Measurements from ENCODE around the gene SSBP2.

GRCh38 chr5:81363093-81363871, 387.6 kb downstream of the SSBP2 start:
- TF ChIP-seq, protein P1, sequence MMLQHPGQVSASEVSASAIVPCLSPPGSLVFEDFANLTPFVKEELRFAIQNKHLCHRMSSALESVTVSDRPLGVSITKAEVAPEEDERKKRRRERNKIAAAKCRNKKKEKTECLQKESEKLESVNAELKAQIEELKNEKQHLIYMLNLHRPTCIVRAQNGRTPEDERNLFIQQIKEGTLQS (IDR thresholded peaks at IDR 0.05; ENCODE audit: insufficient read depth, low read depth, low read length): no peak
- TF ChIP-seq MAX (IDR thresholded peaks at IDR 0.05): no peak
- TF ChIP-seq MAFK (IDR thresholded peaks at IDR 0.05; ENCODE audit: low read depth, low read length): no peak
- no peak for TF ChIP-seq POLR2A (IDR thresholded peaks at IDR 0.05; ENCODE audit: control extremely low read depth in 1 of 2, low read depth in 2 of 2, low read length in 2 of 2)
- TF ChIP-seq ATF2 (IDR thresholded peaks at IDR 0.05; ENCODE audit: low read length): no peak
- TF ChIP-seq, protein P2, sequence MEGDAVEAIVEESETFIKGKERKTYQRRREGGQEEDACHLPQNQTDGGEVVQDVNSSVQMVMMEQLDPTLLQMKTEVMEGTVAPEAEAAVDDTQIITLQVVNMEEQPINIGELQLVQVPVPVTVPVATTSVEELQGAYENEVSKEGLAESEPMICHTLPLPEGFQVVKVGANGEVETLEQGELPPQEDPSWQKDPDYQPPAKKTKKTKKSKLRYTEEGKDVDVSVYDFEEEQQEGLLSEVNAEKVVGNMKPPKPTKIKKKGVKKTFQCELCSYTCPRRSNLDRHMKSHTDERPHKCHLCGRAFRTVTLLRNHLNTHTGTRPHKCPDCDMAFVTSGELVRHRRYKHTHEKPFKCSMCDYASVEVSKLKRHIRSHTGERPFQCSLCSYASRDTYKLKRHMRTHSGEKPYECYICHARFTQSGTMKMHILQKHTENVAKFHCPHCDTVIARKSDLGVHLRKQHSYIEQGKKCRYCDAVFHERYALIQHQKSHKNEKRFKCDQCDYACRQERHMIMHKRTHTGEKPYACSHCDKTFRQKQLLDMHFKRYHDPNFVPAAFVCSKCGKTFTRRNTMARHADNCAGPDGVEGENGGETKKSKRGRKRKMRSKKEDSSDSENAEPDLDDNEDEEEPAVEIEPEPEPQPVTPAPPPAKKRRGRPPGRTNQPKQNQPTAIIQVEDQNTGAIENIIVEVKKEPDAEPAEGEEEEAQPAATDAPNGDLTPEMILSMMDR (IDR thresholded peaks at IDR 0.05; ENCODE audit: control extremely low read depth in 1 of 3, insufficient read depth in 1 of 3, low read depth in 1 of 3, low read length in 3 of 3): no peak
- no peak for TF ChIP-seq RAD21 (IDR thresholded peaks at IDR 0.05 in 1 of 2, conservative IDR thresholded peaks at IDR 0.05 in 1 of 2; ENCODE audit: low read depth in 2 of 2, low read length in 2 of 2)
- no peak for TF ChIP-seq TAF1 (IDR thresholded peaks at IDR 0.05; ENCODE audit: low read depth, low read length)
